Measurements from ENCODE around the gene CRAT.

GRCh38 chr9:129118799-129119198 lies 8.2 kb upstream of the CRAT start:
- TF ChIP-seq POLR2A (IDR thresholded peaks at IDR 0.05; ENCODE audit: low read depth, low read length), result no peak
- no peak for TF ChIP-seq CTCF (conservative IDR thresholded peaks at IDR 0.05; ENCODE audit: low read depth, low read length)
- TF ChIP-seq ELK1 (IDR thresholded peaks at IDR 0.05; ENCODE audit: borderline replicate concordance, low read depth, low read length), result no peak
- no peak for TF ChIP-seq RCOR1 (IDR thresholded peaks at IDR 0.05; ENCODE audit: insufficient replicate concordance, low read length)

All from IMR-90 (cell line).